Measurements from ENCODE around the gene AFG1L. TPM values are rescaled to one million over a fixed set of nuclear protein-coding genes. Genes with fewer than 3 reads are reported as not detected.
"Not testable (repeated sequence)": the region's sequence is repeated elsewhere in the genome, so short reads cannot be mapped to it uniquely, and the experiment has no call there.

The AFG1L gene
- total RNA-seq, 1 donor from 2014 or later, result 8.2 TPM

- no peak overlapping the region for H3K27ac Mint-ChIP-seq (ENCODE audit: unreplicated experiment)
- no peak for TF ChIP-seq CTCF (conservative IDR thresholded peaks at IDR 0.05)
- H3K36me3 Mint-ChIP-seq (ENCODE audit: low read depth), result peaks cover 10% of the 10 kb centered on the region
- peaks cover 4% of the 10 kb centered on the region for H3K4me1 Mint-ChIP-seq
- H3K4me3 Mint-ChIP-seq, result no peak overlapping the region
- H3K9me3 Mint-ChIP-seq, result peaks cover 3% of the 10 kb centered on the region
- H3K27me3 Mint-ChIP-seq (ENCODE audit: low read depth), result no peaks in the 10 kb centered on the region
- DNase-seq (ENCODE audit: low read depth, low spot score), result no peak
These were observed 86.0 kb downstream of the AFG1L start for GRCh38 chr6:108380876-108381275.

GRCh38 chr6:108383981-108384380 is 89.1 kb downstream of the AFG1L start:
- no peak for DNase-seq (ENCODE audit: low read depth, low spot score)
- Mint-ChIP-seq H3K36me3 (ENCODE audit: low read depth) (no peaks in the 10 kb centered on the region), H3K4me1 (peaks cover 4% of the 10 kb centered on the region), H3K27me3 (ENCODE audit: low read depth) (no peaks in the 10 kb centered on the region), H3K4me3 (no peak overlapping the region), H3K9me3 (no peaks in the 10 kb centered on the region), H3K27ac (ENCODE audit: unreplicated experiment) (no peak overlapping the region)
- TF ChIP-seq CTCF (conservative IDR thresholded peaks at IDR 0.05), result no peak

- H3K27me3 Mint-ChIP-seq (ENCODE audit: low read depth); H3K27ac Mint-ChIP-seq (ENCODE audit: unreplicated experiment): not testable (repeated sequence)
These were observed 94.3 kb downstream of the AFG1L start for GRCh38 chr6:108389190-108389589.

GRCh38 chr6:108395297-108395696 is 100.4 kb downstream of the AFG1L start:
- no peak for TF ChIP-seq CTCF (conservative IDR thresholded peaks at IDR 0.05)
- Mint-ChIP-seq H3K4me3 (no peak overlapping the region), H3K27me3 (ENCODE audit: low read depth) (no peaks in the 10 kb centered on the region), H3K36me3 (ENCODE audit: low read depth) (peaks cover 8% of the 10 kb centered on the region), H3K27ac (ENCODE audit: unreplicated experiment) (no peak overlapping the region), H3K9me3 (no peaks in the 10 kb centered on the region), H3K4me1 (no peaks in the 10 kb centered on the region)
- DNase-seq (ENCODE audit: low read depth, low spot score), result no peak

More at GRCh38 chr6:108389190-108389589, 94.3 kb downstream of the AFG1L start:
- peaks cover 12% of the 10 kb centered on the region for H3K36me3 Mint-ChIP-seq (ENCODE audit: low read depth)
- not testable (repeated sequence) for DNase-seq (ENCODE audit: low read depth, low spot score); H3K4me3 Mint-ChIP-seq; H3K4me1 Mint-ChIP-seq; H3K9me3 Mint-ChIP-seq

DNA sequence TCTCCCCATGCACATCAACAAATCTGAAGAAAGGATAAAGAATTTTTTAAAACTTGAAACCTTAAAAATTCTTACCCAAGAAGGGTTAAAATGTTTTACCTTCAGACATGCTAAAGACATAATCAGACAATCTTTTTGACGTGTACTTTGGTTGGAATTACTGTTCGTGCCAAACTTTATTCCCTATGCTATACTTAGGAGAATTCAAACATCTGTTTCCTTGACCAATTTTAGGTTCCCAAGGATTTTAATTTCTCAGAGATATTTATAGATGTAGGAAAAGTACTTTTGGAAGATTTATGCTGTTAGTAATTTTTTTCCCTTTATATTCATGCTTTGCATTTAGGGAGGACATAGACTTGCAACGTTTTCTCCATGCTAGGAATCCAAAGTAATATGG is 108.4 kb downstream of the AFG1L start:
- peaks cover 5% of the 10 kb centered on the region for H3K9me3 Mint-ChIP-seq
- H3K4me3 Mint-ChIP-seq, result no peak overlapping the region
- no peak for DNase-seq (ENCODE audit: low read depth, low spot score)
- H3K4me1 Mint-ChIP-seq, result no peaks in the 10 kb centered on the region
- H3K27me3 Mint-ChIP-seq (ENCODE audit: low read depth), result no peaks in the 10 kb centered on the region
- peaks cover 12% of the 10 kb centered on the region for H3K36me3 Mint-ChIP-seq (ENCODE audit: low read depth)
- H3K27ac Mint-ChIP-seq (ENCODE audit: unreplicated experiment), result no peak overlapping the region
- no peak for TF ChIP-seq CTCF (conservative IDR thresholded peaks at IDR 0.05)

- H3K36me3 Mint-ChIP-seq (ENCODE audit: low read depth), result peaks cover 22% of the 10 kb centered on the region
These were observed 112.1 kb downstream of the AFG1L start for GRCh38 chr6:108406943-108407342.

More at GRCh38 chr6:108406943-108407342, 112.1 kb downstream of the AFG1L start:
- Mint-ChIP-seq H3K4me3 (no peak overlapping the region), H3K4me1 (no peaks in the 10 kb centered on the region), H3K9me3 (peaks cover 6% of the 10 kb centered on the region), H3K27me3 (ENCODE audit: low read depth) (no peaks in the 10 kb centered on the region), H3K27ac (ENCODE audit: unreplicated experiment) (no peak overlapping the region)
- no peak for DNase-seq (ENCODE audit: low read depth, low spot score)
- no peak for TF ChIP-seq CTCF (conservative IDR thresholded peaks at IDR 0.05)
